Measurements from ENCODE around the gene TMEM86B. TPM values are rescaled to one million over a fixed set of nuclear protein-coding genes. Genes with fewer than 3 reads are reported as not detected.
"Not testable (repeated sequence)": the region's sequence is repeated elsewhere in the genome, so short reads cannot be mapped to it uniquely, and the experiment has no call there.

TMEM86B gene
- total RNA-seq, 1 experiment from 2014 or later = 18.4 TPM

- peak within 1 kb of the TSS; percentile 86 for H3K4me2 ChIP-seq
- H4K20me1 ChIP-seq (ENCODE audit: insufficient read depth) = no peaks in the 10 kb centered on the region
- H3K9me3 ChIP-seq (ENCODE audit: insufficient read depth, low read depth) = peaks cover 16% of the 10 kb centered on the region; the same call in 1 of the 2 replicates
- no peaks in the 10 kb centered on the region for H3K36me3 ChIP-seq (ENCODE audit: low read depth)
- no peaks in the 10 kb centered on the region for H3K27me3 ChIP-seq (ENCODE audit: insufficient read depth, low read depth)
- intact Hi-C loops (cut with micrococcal nuclease; ENCODE audit: unreplicated experiment) = no loop called here
- BruUV-seq (replicated peaks) = TSS peak; percentile 35
- ChIA-PET CTCF (interaction anchor here (0.6 to 1.6 kb wide), 2 partner anchors 42 to 730 kb away, joined by 3 to 4 read pairs; no protein-coding TSS in a partner anchor), POLR2A (ENCODE audit: unreplicated experiment) (interaction anchor here (0.6 to 1.1 kb wide), 3 partner anchors 42 to 147 kb away, joined by 4 to 6 read pairs (median 5); no protein-coding TSS in a partner anchor)
- H3K4me3 ChIP-seq = peak within 1 kb of the TSS; percentile 53; the same call in 1 of the 2 replicates
- H3K9me2 ChIP-seq (ENCODE audit: insufficient read depth) = no peaks in the 10 kb centered on the region
- peaks cover 28% of the 10 kb centered on the region for H3F3A ChIP-seq (ENCODE audit: insufficient read depth, low read depth)
- H3K79me2 ChIP-seq (ENCODE audit: low read depth) = no peaks in the 10 kb centered on the region
- peak within 1 kb of the TSS; percentile 85 for H3K27ac ChIP-seq
- DNase-seq = peak; percentile 61 to 70
- TF ChIP-seq EZH2 (IDR thresholded peaks at IDR 0.05; ENCODE audit: low read depth) (no peak), CTCF (conservative IDR thresholded peaks at IDR 0.05) (no peak)
- H2AFZ ChIP-seq = no peak within 1 kb of the TSS
- peaks cover 40% of the 10 kb centered on the region for H3K4me1 ChIP-seq (replicated peaks; ENCODE audit: insufficient read depth)
Observed at GRCh38 chr19:55208880-55209692, 19.5 kb downstream of the TMEM86B start, which contains the start of gene PTPRH. Gene PTPRH (minus strand): TSS chr19:55209501. CDS start chr19:55209433, 68 bp downstream.

GRCh38 chr19:55206664-55207500 is 21.7 kb downstream of the TMEM86B start:
- H3K36me3 ChIP-seq (ENCODE audit: low read depth) = no peaks in the 10 kb centered on the region
- H2AFZ ChIP-seq = no peak overlapping the region
- H3K27me3 ChIP-seq (ENCODE audit: insufficient read depth, low read depth) = no peaks in the 10 kb centered on the region
- H3K4me2 ChIP-seq = peak overlapping the region; percentile 77
- TSS peak; percentile 47 for BruUV-seq (replicated peaks)
- peaks cover 28% of the 10 kb centered on the region for H3F3A ChIP-seq (ENCODE audit: insufficient read depth, low read depth)
- CTCF ChIA-PET = interaction anchor here (0.7 kb wide), 2 partner anchors 41 to 86 kb away, joined by 5 to 8 read pairs; partner anchors contain the start of gene DNAAF3
- no peaks in the 10 kb centered on the region for H3K9me3 ChIP-seq (ENCODE audit: insufficient read depth, low read depth)
- intact Hi-C loops (cut with micrococcal nuclease; ENCODE audit: unreplicated experiment) = no loop called here
- peak; percentile 89 to 95 for DNase-seq
- no peaks in the 10 kb centered on the region for H3K9me2 ChIP-seq (ENCODE audit: insufficient read depth)
- H3K27ac ChIP-seq = peak overlapping the region; percentile 80
- peak overlapping the region; percentile 24; the same call in 1 of the 2 replicates for H3K4me3 ChIP-seq
- POLR2A ChIA-PET (ENCODE audit: unreplicated experiment) = interaction anchor here (0.5 to 0.8 kb wide), 6 partner anchors 17 to 392 kb away, joined by 3 to 6 read pairs (median 4); partner anchors contain the start of genes DNAAF3 and FIZ1
- peaks cover 40% of the 10 kb centered on the region for H3K4me1 ChIP-seq (replicated peaks; ENCODE audit: insufficient read depth)
- H3K79me2 ChIP-seq (ENCODE audit: low read depth) = no peaks in the 10 kb centered on the region
- no peaks in the 10 kb centered on the region for H4K20me1 ChIP-seq (ENCODE audit: insufficient read depth)
- TF ChIP-seq CTCF (conservative IDR thresholded peaks at IDR 0.05) = no peak

- BruUV-seq (replicated peaks); H3K27me3 ChIP-seq (ENCODE audit: insufficient read depth, low read depth); DNase-seq; H3K9me3 ChIP-seq (ENCODE audit: insufficient read depth, low read depth); H3K9me2 ChIP-seq (ENCODE audit: insufficient read depth); H3K4me2 ChIP-seq; POLR2A ChIA-PET (ENCODE audit: unreplicated experiment); CTCF ChIA-PET; H3K27ac ChIP-seq; H3K4me3 ChIP-seq; H3K79me2 ChIP-seq (ENCODE audit: low read depth); H3K36me3 ChIP-seq (ENCODE audit: low read depth); H4K20me1 ChIP-seq (ENCODE audit: insufficient read depth); H3F3A ChIP-seq (ENCODE audit: insufficient read depth, low read depth); intact Hi-C loops (cut with micrococcal nuclease; ENCODE audit: unreplicated experiment); H2AFZ ChIP-seq: not testable (repeated sequence)
- peak; percentile 47; the same call in 1 of the 2 replicates for TF ChIP-seq CTCF (conservative IDR thresholded peaks at IDR 0.05)
- peaks cover 10% of the 10 kb centered on the region for H3K4me1 ChIP-seq (replicated peaks; ENCODE audit: insufficient read depth)
Observed at GRCh38 chr19:55202199-55202598, 26.4 kb downstream of the TMEM86B start.

Measured in PC-9 (cell line).